ENCODE results near the gene JHY.

The JHY gene

GRCh38 chr11:122954455-122954854 is 71.9 kb downstream of the JHY start:
- no peak for DNase-seq

GRCh38 chr11:122963961-122964360 is 81.4 kb downstream of the JHY start:
- DNase-seq = no peak

GRCh38 chr11:122976061-122976733 is 93.6 kb downstream of the JHY start:
- no peak for DNase-seq

- DNase-seq = no peak
These were observed 94.3 kb downstream of the JHY start for GRCh38 chr11:122976734-122977469.

- DNase-seq = no peak
These were observed 95.1 kb downstream of the JHY start for GRCh38 chr11:122977470-122978298.

GRCh38 chr11:122978299-122978620 is 95.7 kb downstream of the JHY start:
- DNase-seq = no peak

- no peak for DNase-seq
These were observed 96.7 kb downstream of the JHY start for GRCh38 chr11:122979103-122979814.

GRCh38 chr11:122979815-122980595 is 97.4 kb downstream of the JHY start:
- no peak for DNase-seq

GRCh38 chr11:122981388-122982264 is 99.1 kb downstream of the JHY start, which contains the start of gene BSX:
BSX (minus strand) TSS chr11:122981834; CDS start chr11:122981671, 163 bp downstream.
- DNase-seq = peak; percentile 63

GRCh38 chr11:122983438-122984185 is 101.1 kb downstream of the JHY start:
- no peak for DNase-seq

GRCh38 chr11:122984186-122985011 is 101.8 kb downstream of the JHY start:
- DNase-seq = peak; percentile 25

- DNase-seq = no peak
These were observed 113.0 kb downstream of the JHY start for GRCh38 chr11:122995526-122995925.

GRCh38 chr11:122998727-122999366 is 116.3 kb downstream of the JHY start:
- DNase-seq = no peak

- DNase-seq = no peak
These were observed 118.2 kb downstream of the JHY start for GRCh38 chr11:123000721-123001120.

GRCh38 chr11:123006860-123007542 is 124.4 kb downstream of the JHY start:
- no peak for DNase-seq
